Right lung (tissue), 5 donors: ENCODE data around the gene RNF26. TPM values are rescaled to one million over a fixed set of nuclear protein-coding genes. Genes with fewer than 3 reads are reported as not detected.
A peak's percentile ranks its signal among the peaks of the same experiment; 100 is the strongest.

Experiments used
- DNase-seq, 2 donors: peaks; one replicate each; pipeline ENCODE4 v3.0.0-alpha.2; 2013
- polyA plus RNA-seq, 5 donors: library from polyadenylated mRNA; unstranded; fragments of 120-200 nt; gene quantifications; one replicate each; pipeline versions ENCODE4 v1.2.1 to v1.2.3, GENCODE V29; 2013; ENCODE audit warnings: inconsistent platforms in 1 of 5, low replicate concordance in 1 of 5; ENCODE audit not compliant: insufficient read length in 5 of 5, insufficient read depth in 1 of 5

The RNF26 gene
- polyA plus RNA-seq, 5 donors = 26.7 to 30.3 (median 28.9) TPM

- DNase-seq = no peak
Observed at GRCh38 chr11:119335091-119335654, 846 bp downstream of the RNF26 start.

- DNase-seq = no peak
Observed at GRCh38 chr11:119335655-119336543, 1.6 kb downstream of the RNF26 start.

GRCh38 chr11:119336744-119337469 lies 2.6 kb downstream of the RNF26 start:
- DNase-seq = no peak

GRCh38 chr11:119337581-119338317 lies 3.4 kb downstream of the RNF26 start:
- DNase-seq = no peak

GRCh38 chr11:119338318-119338890 lies 4.1 kb downstream of the RNF26 start:
- peak in 1 of 2 donors; percentile 72 for DNase-seq

GRCh38 chr11:119338965-119339588 lies 4.8 kb downstream of the RNF26 start:
- DNase-seq = no peak

GRCh38 chr11:119339589-119340334 lies 5.4 kb downstream of the RNF26 start:
- DNase-seq = peak in 1 of 2 donors; percentile 71

GRCh38 chr11:119340335-119341221 lies 6.3 kb downstream of the RNF26 start, which contains the start of gene C1QTNF5:
Gene C1QTNF5, minus strand, starts transcription at chr11:119340883. Its CDS starts 486 bp downstream, at chr11:119340397.
- DNase-seq = peak; percentile 90 to 92

GRCh38 chr11:119341222-119342022 lies 7.1 kb downstream of the RNF26 start:
- DNase-seq = no peak

- DNase-seq = no peak
Observed at GRCh38 chr11:119342023-119342300, 7.6 kb downstream of the RNF26 start.

- DNase-seq = no peak
Observed at GRCh38 chr11:119342362-119343130, 8.2 kb downstream of the RNF26 start.

- no peak for DNase-seq
Observed at GRCh38 chr11:119343726-119344125, 9.4 kb downstream of the RNF26 start.

- no peak for DNase-seq
Observed at GRCh38 chr11:119344291-119345010, 10.1 kb downstream of the RNF26 start.

GRCh38 chr11:119345685-119346084 lies 11.4 kb downstream of the RNF26 start:
- no peak for DNase-seq

GRCh38 chr11:119346605-119347004 lies 12.3 kb downstream of the RNF26 start, which contains the start of gene MFRP:
Gene MFRP, minus strand, starts transcription at chr11:119346705. Its CDS starts 192 bp downstream, at chr11:119346513.
- DNase-seq = no peak

GRCh38 chr11:119347242-119347641 lies 12.9 kb downstream of the RNF26 start:
- DNase-seq = no peak
